Omental fat pad (tissue), 4 donors: ENCODE results near the gene TRPM3. TPM values are rescaled to one million over a fixed set of nuclear protein-coding genes. Genes with fewer than 3 reads are reported as not detected.

Source experiments
- ATAC-seq: fragments of 150-250 bp; one replicate; pipeline ENCODE4 v1.9.1; 2016; ENCODE audit warnings: mild to moderate bottlenecking, moderate library complexity; ENCODE audit not compliant: low FRiP score
- DNase-seq: peaks from one replicate; pipeline ENCODE4 v3.0.0-alpha.2; 2019; ENCODE audit warnings: low spot score
- CTCF ChIP-seq, 3 donors: fragments of 450-650 bp; IDR thresholded peaks; one replicate each; pipeline ENCODE4 v1.5.1; 2016 to 2017; ENCODE audit warnings: antibody characterized with exemption in 3 of 3, mild to moderate bottlenecking in 3 of 3, moderate library complexity in 2 of 3
- total RNA-seq, 4 donors: library from RNA; depleted of rRNA; stranded (reverse); fragments of >200 nt; gene quantifications; one replicate each; pipeline ENCODE4 v1.1.0, GENCODE V29; 2016

TRPM3 gene
- total RNA-seq, 4 donors from 2014 or later, result 0.60 to 9.3 (median 1.5) TPM

- no peak for DNase-seq
- TF ChIP-seq CTCF (IDR thresholded peaks at IDR 0.05), result no peak
- no peak for ATAC-seq
These were observed 555.4 kb downstream of the TRPM3 start for GRCh38 chr9:70566066-70566465.

- no peak for ATAC-seq
- TF ChIP-seq CTCF (IDR thresholded peaks at IDR 0.05), result no peak
- DNase-seq, result no peak
These were observed 556.7 kb downstream of the TRPM3 start for GRCh38 chr9:70564468-70565335.

GRCh38 chr9:70563431-70564204 lies 557.8 kb downstream of the TRPM3 start:
- ATAC-seq (peak; percentile 42), DNase-seq (no peak)
- TF ChIP-seq CTCF (IDR thresholded peaks at IDR 0.05), result no peak

GRCh38 chr9:70563010-70563409 lies 558.4 kb downstream of the TRPM3 start:
- TF ChIP-seq CTCF (IDR thresholded peaks at IDR 0.05), result no peak
- DNase-seq (no peak), ATAC-seq (no peak)

- DNase-seq (no peak), ATAC-seq (no peak)
- no peak for TF ChIP-seq CTCF (IDR thresholded peaks at IDR 0.05)
These were observed 559.5 kb downstream of the TRPM3 start for GRCh38 chr9:70561786-70562395.

GRCh38 chr9:70561111-70561510 lies 560.3 kb downstream of the TRPM3 start:
- DNase-seq (no peak), ATAC-seq (no peak)
- TF ChIP-seq CTCF (IDR thresholded peaks at IDR 0.05), result no peak
